HG03095 (cell line): ENCODE results near the gene TXN2.
"Not testable (repeated sequence)": the region's sequence is repeated elsewhere in the genome, so short reads cannot be mapped to it uniquely, and the experiment has no call there.

Source experiments
- ATAC-seq: cut with Tn5 transposase; IDR thresholded peaks from one replicate; pipeline ENCODE4 v1.9.1; 2021; ENCODE audit warnings: moderate library complexity; ENCODE audit not compliant: unreplicated experiment

The TXN2 gene

DNA sequence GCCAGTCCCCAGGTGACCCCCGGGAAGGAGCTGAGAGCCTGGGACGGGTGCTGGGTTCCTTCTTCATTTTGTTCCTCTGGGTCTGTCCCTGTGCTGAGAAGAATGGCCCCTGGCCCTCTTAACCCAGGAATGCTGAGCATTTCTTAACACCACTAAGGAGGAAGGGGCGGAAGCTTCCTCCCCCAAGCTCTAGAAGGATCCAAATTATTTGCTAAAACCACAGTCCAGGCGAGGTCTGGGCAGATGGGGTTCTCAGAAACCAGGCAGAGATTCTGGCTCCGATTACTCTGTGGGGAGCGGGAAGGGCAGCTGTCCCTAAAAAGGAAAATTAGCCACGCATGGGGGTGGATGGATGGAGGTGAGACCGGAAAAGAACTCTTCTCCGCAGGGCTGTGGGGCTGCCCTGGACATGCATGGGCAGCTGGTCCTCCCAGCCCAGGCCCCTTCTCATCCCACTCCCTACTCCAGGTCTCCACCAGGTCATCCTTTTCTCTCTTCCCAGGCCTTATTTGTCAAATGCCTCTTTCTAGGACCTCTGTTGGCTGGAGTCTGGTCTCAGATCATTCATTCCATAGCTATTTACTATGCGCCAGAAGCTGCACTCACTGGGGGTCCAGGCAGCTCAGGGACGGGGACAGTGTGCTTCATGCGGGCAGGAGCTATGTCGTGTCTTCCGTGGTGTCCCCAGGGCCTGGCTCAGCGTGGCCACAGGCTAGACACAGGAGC is 48.7 kb downstream of the TXN2 start:
- no peak for ATAC-seq

DNA sequence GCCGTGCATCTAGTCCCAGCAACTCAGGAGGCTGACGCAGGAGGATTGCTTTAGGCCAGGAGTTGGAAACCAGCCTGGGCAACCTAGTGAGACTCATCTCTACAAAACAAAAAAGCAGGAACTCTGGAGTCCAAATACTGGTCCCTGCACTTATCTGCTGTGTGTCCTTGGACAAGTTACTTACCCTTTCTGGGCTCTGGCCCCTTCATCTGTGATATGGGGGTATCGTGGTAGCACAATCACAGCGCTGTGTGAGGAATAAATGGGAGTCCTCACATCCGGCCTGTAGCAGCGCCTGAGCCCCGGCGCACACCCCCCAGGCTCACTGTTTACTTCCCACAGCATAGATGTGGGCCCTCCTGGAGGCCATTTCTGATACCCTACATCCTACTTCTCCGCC is 49.5 kb downstream of the TXN2 start:
- no peak for ATAC-seq

GRCh38 chr22:36430863-36431262 is 50.6 kb downstream of the TXN2 start:
- no peak for ATAC-seq

DNA sequence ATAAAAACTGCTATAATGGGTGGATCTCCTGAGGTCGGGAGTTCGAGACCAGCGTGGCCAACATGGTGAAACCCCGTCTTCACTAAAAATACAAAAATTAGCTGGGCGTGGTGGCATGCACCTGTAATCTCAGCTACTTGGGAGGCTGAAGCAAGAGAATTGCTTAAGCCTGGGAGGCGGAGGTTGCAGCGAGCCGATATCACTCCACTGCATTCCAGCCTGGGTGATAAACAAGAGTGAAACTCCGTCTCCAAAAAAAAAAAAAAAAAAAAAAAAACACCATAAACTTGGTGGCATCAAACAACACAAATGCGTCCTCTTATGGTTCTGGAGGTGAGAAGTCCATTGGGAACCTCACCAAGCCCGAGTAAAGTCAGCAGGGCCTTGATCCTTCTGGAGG is 53.5 kb downstream of the TXN2 start:
- not testable (repeated sequence) for ATAC-seq

GRCh38 chr22:36425977-36426523 is 55.4 kb downstream of the TXN2 start:
- no peak for ATAC-seq

DNA sequence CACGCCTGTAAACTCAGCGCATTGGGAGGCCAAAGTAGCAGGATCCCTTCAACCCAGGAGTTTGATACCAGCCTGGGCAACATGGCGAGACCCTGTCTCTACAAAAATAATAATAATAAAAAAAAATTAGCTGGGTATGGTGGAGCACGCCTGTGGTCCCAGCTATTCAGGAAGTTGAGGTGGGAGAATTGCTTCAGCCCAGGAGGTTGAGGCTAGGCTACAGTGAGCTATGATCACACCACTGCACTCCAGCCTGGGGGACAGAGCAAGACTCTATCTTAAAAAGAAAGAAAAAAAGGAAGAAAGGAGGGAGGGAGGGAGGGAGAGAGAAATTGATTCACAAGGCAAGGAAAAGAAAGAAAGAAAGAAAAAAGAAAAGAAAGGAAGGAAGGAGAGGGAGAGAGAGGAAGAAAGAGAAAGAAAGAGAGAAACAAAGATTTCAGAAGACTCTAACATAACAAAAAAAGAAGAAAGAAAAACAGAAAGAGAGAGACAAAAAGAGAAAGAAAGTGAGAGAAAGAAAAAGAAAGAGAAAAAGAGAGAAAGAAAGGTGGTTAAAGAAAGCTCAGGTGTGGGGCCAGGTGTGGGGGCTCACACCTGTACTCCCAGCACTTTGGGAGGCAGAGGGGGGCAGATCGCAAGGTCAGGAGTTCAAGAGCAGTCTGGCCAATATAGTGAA is 56.4 kb downstream of the TXN2 start:
- no peak for ATAC-seq

DNA sequence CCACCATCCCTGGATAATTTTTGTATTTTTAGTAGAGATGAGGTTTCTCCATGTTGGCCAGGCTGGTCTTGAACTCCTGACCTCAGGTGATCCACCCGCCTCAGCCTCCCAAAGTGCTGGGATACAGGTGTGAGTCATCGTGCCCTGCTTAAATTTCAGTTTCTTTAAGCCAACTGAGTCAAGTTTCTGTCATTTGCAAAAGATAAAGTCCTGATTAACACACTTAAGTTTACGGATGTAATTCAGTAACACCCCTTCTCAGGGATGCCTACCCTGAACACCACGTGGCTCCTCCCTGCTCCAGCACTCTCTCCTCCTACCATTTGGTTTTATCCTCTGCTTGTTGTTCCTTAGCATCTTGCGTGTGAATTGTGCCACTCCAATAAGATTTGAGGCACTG is 57.0 kb downstream of the TXN2 start:
- ATAC-seq, result not testable (repeated sequence)

- no peak for ATAC-seq
Measured at GRCh38 chr22:36423461-36424404, 57.7 kb downstream of the TXN2 start.

DNA sequence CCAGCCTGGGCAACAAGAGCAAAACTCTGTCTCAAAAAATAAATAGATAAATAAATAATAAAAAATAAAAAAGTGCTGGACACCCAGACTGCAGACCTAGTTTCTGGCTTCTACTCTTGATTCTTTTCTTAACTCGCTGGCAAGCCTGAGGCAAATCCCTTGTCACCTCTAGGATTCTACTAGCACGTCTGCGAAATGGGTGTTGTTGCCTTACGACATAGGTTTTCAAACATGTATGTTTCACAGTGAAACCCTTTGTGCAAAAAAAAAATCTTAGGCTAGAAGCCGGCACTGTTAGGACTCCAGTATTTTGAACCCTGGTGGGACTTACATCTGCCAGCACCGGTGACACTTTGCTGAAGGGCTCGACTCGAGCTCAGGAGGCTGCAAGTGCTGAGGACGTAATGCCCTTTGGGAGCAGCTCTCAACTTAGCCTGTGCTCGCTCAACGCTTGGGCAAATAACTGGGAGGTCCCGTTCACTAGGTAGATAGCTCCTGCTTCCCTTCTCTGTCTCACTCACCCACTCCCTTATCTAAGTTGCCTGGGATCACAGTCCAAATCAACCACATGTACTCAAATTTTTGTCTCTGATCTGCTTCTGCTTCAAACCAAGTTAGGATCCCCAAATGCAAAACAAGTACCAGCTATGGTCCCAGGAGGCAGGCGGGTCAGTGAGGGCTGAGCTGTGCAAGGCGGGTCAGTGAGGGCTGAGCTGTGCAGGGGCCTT is 59.0 kb downstream of the TXN2 start:
- no peak for ATAC-seq

DNA sequence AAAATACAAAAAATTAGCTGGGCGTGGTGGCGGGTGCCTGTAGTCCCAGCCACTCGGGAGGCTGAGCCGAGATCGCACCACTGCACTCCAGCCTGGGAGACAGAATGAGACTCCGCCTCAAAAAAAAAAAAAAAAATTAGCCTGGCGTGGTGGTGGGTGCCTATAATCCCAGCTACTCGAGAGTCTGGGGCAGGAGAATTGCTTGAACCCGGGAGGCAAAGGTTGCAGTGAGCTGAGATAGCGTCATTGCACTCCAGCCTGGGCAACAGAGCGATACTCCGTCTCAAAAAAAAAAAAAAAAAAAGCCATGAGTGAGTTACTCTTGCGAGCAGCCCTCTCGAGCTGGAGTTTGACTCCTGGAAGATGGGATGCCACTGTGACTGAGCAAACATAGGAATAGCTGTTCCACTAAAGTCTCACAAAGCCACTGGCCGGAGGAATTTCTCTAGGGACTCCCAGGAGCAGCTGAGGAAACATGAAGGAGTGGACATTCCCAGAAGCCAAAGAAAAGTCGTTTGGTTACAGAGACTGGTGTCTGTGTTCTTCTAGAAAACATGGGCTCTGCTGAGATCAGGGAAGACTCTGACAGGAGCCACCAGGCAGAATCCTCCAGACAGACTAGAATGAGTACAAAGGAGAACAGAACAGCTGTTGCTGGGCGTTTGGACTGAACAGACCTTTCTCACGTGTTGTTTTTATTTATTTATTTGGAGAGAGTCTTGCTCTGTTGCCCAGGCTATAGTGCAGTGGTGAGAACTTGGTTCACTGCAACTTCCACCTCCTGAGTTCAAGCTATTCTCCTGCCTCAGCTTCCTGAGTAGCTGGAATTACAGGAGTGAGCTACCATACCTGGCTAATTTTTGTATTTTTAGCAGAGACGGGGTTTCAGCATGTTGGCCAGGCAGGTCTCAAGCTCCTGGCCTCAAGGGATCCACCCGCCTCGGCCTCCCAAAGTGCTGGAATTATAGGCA is 61.2 kb downstream of the TXN2 start:
- no peak for ATAC-seq

DNA sequence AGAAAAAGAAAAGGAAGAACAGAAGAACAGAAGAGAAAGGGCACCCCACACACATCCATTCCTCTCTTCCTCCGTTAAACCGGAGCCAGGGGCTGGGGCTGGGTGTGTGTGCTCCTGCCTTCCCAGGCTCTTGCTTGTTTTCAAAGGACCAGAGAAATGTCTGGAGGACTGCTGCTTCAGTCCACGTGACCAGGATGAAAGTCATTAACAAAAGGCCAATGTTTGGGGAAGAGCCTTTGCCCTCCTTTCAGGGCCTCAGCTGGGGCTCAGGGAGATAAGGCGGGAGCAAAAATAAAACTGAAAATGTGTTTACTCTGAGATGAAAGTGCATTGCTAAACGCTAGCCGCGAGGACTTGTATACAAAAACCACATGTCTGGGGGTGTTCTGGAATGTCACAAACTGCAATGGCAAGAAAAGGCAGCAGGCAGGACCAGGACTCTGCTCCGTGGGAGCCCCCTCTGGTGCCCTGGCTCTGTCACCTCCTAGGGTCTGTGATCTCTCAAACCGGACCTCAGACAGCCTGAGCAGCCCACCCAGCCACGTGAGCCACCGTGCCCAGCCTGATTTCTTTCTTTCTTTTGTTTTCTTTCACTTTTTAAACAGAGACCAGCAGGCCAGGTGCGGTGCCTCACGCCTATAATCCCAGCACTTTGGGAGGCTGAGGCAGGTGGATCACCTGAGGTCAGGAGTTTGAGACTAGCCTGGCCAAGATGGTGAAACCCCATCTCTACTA is 62.1 kb downstream of the TXN2 start:
- no peak for ATAC-seq

GRCh38 chr22:36417281-36417686 is 64.2 kb downstream of the TXN2 start:
- no peak for ATAC-seq
